Osteoblast (primary cell): Measurements from ENCODE around the gene CNOT11. TPM values are rescaled to one million over a fixed set of nuclear protein-coding genes. Genes with fewer than 3 reads are reported as not detected.
A peak's percentile ranks its signal among the peaks of the same experiment; 100 is the strongest.
"Not testable (repeated sequence)": the region's sequence is repeated elsewhere in the genome, so short reads cannot be mapped to it uniquely, and the experiment has no call there.

Experiments
- DNase-seq: peaks from one replicate; pipeline ENCODE4 v3.0.0; 2011; ENCODE audit warnings: low spot score, mixed read lengths; ENCODE audit not compliant: insufficient read length; ENCODE audit errors: missing footprints
- H2AFZ ChIP-seq: 2 replicates; pipeline ENCODE4 v1.6.0; 2011; ENCODE audit warnings: mild to moderate bottlenecking, low read length
- H3K27ac ChIP-seq: 2 replicates; pipeline ENCODE4 v1.5.1; 2011; ENCODE audit warnings: mild to moderate bottlenecking, low read depth, low read length, moderate library complexity
- H3K27me3 ChIP-seq: 2 replicates; pipeline ENCODE4 v1.6.0; 2012; ENCODE audit warnings: mild to moderate bottlenecking, control low read depth, inconsistent platforms, low read length, moderate library complexity; ENCODE audit not compliant: insufficient read depth
- H3K36me3 ChIP-seq: 2 replicates; pipeline ENCODE4 v1.5.1; 2011; ENCODE audit warnings: mild to moderate bottlenecking, low read length, control low read depth, moderate library complexity; ENCODE audit not compliant: insufficient read depth
- H3K4me1 ChIP-seq: 2 replicates; pipeline ENCODE4 v1.5.1; 2011; ENCODE audit warnings: mild to moderate bottlenecking, low read length, control low read depth, moderate library complexity; ENCODE audit not compliant: insufficient read depth
- H3K4me2 ChIP-seq: 2 replicates; pipeline ENCODE4 v1.6.0; 2011; ENCODE audit warnings: mild to moderate bottlenecking, low read length; ENCODE audit not compliant: insufficient read depth
- H3K4me3 ChIP-seq: fragments of 200-600 bp; sonication (generic); 3 replicates; pipeline ENCODE4 v1.5.1; 2012; ENCODE audit warnings: mild to moderate bottlenecking, low read length, inconsistent platforms; ENCODE audit not compliant: insufficient read depth
- H3K79me2 ChIP-seq: 2 replicates; pipeline ENCODE4 v1.6.0; 2012; ENCODE audit warnings: mild to moderate bottlenecking, low read length, control low read depth, inconsistent platforms; ENCODE audit not compliant: insufficient read depth
- H3K9me3 ChIP-seq: 2 replicates; pipeline ENCODE4 v1.5.1; 2011; ENCODE audit warnings: low read depth, low read length, control low read depth
- H4K20me1 ChIP-seq: 2 replicates; pipeline ENCODE4 v1.6.0; 2012; ENCODE audit warnings: mild to moderate bottlenecking, low read length, control low read depth; ENCODE audit not compliant: insufficient read depth
- total RNA-seq: library from RNA; depleted of rRNA; stranded (reverse); fragments of >200 nt; gene quantifications from 2 replicates; pipeline ENCODE4 v1.2.3, GENCODE V29; 2012
- TF ChIP-seq, protein P1 (sequence below): IDR thresholded peaks from 2 replicates; pipeline ENCODE4 v1.5.1; 2011; ENCODE audit warnings: mild to moderate bottlenecking, low read depth, low read length, moderate library complexity; ENCODE audit errors: extremely low read depth

Gene CNOT11
- total RNA-seq, 1 donor: 43.4 TPM

DNA sequence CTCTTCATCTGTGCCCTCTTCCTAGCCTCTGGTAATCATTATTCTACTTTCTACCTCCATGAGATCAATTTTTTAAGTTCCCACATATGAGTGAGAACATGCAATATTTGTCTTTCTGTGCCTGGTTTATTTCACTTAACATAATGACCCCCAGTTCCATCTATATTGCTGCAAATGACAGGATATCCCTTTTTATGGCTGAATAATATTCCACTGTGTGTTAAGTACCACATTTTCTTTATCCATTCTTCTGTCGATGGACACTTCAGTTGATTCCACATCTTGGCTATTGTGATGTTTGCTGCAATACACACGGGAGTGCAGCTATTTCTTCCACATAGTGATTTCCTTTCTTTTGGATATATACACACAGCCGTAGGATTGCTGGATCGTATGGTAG is 43.9 kb upstream of the CNOT11 start:
- no peak overlapping the region for H3K27ac ChIP-seq
- TF ChIP-seq, protein P1, sequence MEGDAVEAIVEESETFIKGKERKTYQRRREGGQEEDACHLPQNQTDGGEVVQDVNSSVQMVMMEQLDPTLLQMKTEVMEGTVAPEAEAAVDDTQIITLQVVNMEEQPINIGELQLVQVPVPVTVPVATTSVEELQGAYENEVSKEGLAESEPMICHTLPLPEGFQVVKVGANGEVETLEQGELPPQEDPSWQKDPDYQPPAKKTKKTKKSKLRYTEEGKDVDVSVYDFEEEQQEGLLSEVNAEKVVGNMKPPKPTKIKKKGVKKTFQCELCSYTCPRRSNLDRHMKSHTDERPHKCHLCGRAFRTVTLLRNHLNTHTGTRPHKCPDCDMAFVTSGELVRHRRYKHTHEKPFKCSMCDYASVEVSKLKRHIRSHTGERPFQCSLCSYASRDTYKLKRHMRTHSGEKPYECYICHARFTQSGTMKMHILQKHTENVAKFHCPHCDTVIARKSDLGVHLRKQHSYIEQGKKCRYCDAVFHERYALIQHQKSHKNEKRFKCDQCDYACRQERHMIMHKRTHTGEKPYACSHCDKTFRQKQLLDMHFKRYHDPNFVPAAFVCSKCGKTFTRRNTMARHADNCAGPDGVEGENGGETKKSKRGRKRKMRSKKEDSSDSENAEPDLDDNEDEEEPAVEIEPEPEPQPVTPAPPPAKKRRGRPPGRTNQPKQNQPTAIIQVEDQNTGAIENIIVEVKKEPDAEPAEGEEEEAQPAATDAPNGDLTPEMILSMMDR: no peak
- H3K4me2 ChIP-seq: no peak overlapping the region

DNA sequence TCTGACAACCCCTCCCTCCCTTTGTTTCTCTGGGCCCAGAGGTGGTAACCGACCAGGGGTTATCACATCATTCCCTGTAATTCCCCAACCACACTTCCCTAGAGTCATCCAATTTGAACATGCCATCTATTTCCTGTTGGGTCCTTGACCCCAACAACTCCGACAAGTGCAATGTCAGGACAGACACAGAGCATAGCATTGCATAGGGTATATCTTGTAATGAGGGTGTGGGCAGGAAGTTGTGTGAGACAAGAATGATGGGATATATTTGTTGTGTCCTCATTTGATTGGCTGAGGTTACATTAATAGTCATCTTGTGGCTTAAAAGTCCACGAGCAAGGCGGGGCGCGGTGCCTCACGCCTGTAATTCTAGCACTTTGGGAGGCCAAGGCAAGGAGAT is 33.4 kb upstream of the CNOT11 start:
- Histone ChIP-seq H3K27me3 (no peaks in the 10 kb centered on the region), H3K27ac (no peak overlapping the region), H2AFZ (no peak overlapping the region), H3K9me3 (no peaks in the 10 kb centered on the region), H3K4me1 (no peaks in the 10 kb centered on the region), H3K36me3 (no peaks in the 10 kb centered on the region), H3K4me3 (no peak overlapping the region), H3K79me2 (no peaks in the 10 kb centered on the region), H3K4me2 (no peak overlapping the region), H4K20me1 (no peaks in the 10 kb centered on the region)
- TF ChIP-seq, protein P1: no peak
- no peak for DNase-seq

More for the DNA sequence above, 43.9 kb upstream of the CNOT11 start:
- no peaks in the 10 kb centered on the region for H3K9me3 ChIP-seq
- H3K79me2 ChIP-seq: no peaks in the 10 kb centered on the region
- H2AFZ ChIP-seq: no peak overlapping the region
- peaks cover 4% of the 10 kb centered on the region for H3K27me3 ChIP-seq
- DNase-seq: no peak
- no peak overlapping the region for H3K4me3 ChIP-seq
- H3K4me1 ChIP-seq: no peaks in the 10 kb centered on the region
- no peaks in the 10 kb centered on the region for H4K20me1 ChIP-seq
- H3K36me3 ChIP-seq: no peaks in the 10 kb centered on the region

DNA sequence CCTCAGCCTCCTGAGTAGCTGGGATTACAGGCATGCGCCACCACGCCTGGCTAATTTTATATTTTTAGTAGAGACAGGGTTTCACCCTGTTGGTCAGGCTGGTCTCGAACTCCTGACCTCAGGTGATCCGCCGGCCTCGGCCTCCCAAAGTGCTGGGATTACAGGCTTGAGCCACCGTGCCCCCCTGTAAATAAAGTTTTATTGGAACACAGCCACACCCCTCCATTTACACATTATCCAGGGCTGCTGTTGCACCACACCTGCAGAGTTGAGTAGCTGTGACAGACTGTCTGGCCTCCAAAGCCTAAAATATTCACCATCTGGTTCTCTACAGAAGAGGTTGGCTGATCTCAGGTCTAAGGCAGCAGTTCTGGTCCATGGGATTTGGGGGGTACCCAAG is 32.6 kb upstream of the CNOT11 start:
- not testable (repeated sequence) for H3K27ac ChIP-seq, H2AFZ ChIP-seq, H3K9me3 ChIP-seq, H3K4me1 ChIP-seq, H3K4me3 ChIP-seq, DNase-seq, H4K20me1 ChIP-seq, H3K36me3 ChIP-seq, H3K27me3 ChIP-seq, H3K4me2 ChIP-seq, H3K79me2 ChIP-seq

DNA sequence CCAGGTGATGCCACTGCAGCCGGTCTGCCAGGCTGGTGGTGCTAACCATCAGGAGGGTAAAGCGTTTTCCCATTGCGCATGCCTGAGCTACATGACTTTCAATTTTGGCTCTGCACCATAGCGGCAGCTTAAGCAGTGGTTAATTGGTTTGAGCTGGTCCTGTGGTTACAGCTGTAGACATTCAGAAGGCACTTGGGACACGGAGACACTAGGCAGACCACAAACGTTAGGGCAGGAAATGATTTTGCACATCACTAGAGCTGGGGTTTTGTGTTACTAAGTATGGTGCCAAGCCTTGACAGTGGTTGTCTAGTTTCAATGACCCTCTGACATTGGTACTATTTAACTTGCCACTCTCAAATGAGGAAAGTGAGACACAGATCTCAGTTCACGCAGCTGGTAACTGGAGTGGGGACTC is 28.9 kb upstream of the CNOT11 start:
- peak overlapping the region; percentile 68 for H2AFZ ChIP-seq
- H4K20me1 ChIP-seq: no peaks in the 10 kb centered on the region
- no peaks in the 10 kb centered on the region for H3K36me3 ChIP-seq
- peak; percentile 66 for DNase-seq
- no peak overlapping the region for H3K27ac ChIP-seq
- H3K4me3 ChIP-seq: peak overlapping the region; percentile 13
- H3K4me2 ChIP-seq: peak overlapping the region; percentile 67
- no peaks in the 10 kb centered on the region for H3K27me3 ChIP-seq
- no peaks in the 10 kb centered on the region for H3K4me1 ChIP-seq
- no peaks in the 10 kb centered on the region for H3K79me2 ChIP-seq
- TF ChIP-seq, protein P1: no peak
- no peaks in the 10 kb centered on the region for H3K9me3 ChIP-seq
